Coronary artery (tissue), 2 donors: ENCODE measurements around the gene OR8B4.
"Not testable (repeated sequence)": the region's sequence is repeated elsewhere in the genome, so short reads cannot be mapped to it uniquely, and the experiment has no call there.

Experiments
- DNase-seq: peaks from one replicate; pipeline ENCODE4 v3.0.0-alpha.2; 2017; ENCODE audit warnings: low spot score
- H3K27ac ChIP-seq, 2 donors: fragments of 200-600 bp; sonication (generic); one replicate each; pipeline ENCODE4 v1.5.1; 2016 to 2019
- H3K4me3 ChIP-seq: fragments of 200-600 bp; sonication (generic); 2 replicates; pipeline ENCODE4 v1.5.1; 2016; ENCODE audit warnings: mild to moderate bottlenecking, moderate library complexity
- CTCF ChIP-seq: fragments of 200-600 bp; sonication (generic); IDR thresholded peaks from one replicate; pipeline ENCODE4 v1.5.1; 2019; ENCODE audit warnings: antibody characterized with exemption

OR8B4 gene

GRCh38 chr11:124415356-124415923, 9.2 kb downstream of the OR8B4 start:
- Histone ChIP-seq H3K4me3 (no peak overlapping the region), H3K27ac (no peak overlapping the region)
- no peak for TF ChIP-seq CTCF
- no peak for DNase-seq

GRCh38 chr11:124409906-124410305, 14.8 kb downstream of the OR8B4 start:
- TF ChIP-seq CTCF, result no peak
- no peak for DNase-seq
- H3K4me3 ChIP-seq, result no peak overlapping the region
- H3K27ac ChIP-seq, result no peak overlapping the region

GRCh38 chr11:124405581-124405980, 19.1 kb downstream of the OR8B4 start:
- Histone ChIP-seq H3K4me3 (no peak overlapping the region), H3K27ac (no peak overlapping the region)
- no peak for TF ChIP-seq CTCF
- DNase-seq, result no peak

GRCh38 chr11:124403186-124403585, 21.5 kb downstream of the OR8B4 start:
- not testable (repeated sequence) for H3K4me3 ChIP-seq

GRCh38 chr11:124402326-124402922, 22.2 kb downstream of the OR8B4 start:
- Histone ChIP-seq H3K4me3 (no peak overlapping the region), H3K27ac (no peak overlapping the region)
- TF ChIP-seq CTCF, result peak; percentile 13
- DNase-seq, result no peak

More at GRCh38 chr11:124403186-124403585, 21.5 kb downstream of the OR8B4 start:
- not testable (repeated sequence) for H3K27ac ChIP-seq, DNase-seq

GRCh38 chr11:124398924-124399323, 25.7 kb downstream of the OR8B4 start, which contains the start of gene OR8B3:
OR8B3 (minus strand) TSS chr11:124399024; CDS start chr11:124397351, 1,673 bp downstream.
- TF ChIP-seq CTCF, result no peak
- no peak within 1 kb of the TSS for H3K4me3 ChIP-seq
- H3K27ac ChIP-seq, result no peak within 1 kb of the TSS
- no peak for DNase-seq

- not testable (repeated sequence) for H3K4me3 ChIP-seq, DNase-seq, H3K27ac ChIP-seq
These were observed 27.8 kb downstream of the OR8B4 start for GRCh38 chr11:124396847-124397246.

GRCh38 chr11:124394408-124394807, 30.3 kb downstream of the OR8B4 start:
- TF ChIP-seq CTCF, result no peak
- no peak for DNase-seq
- H3K27ac ChIP-seq, result no peak overlapping the region
- no peak overlapping the region for H3K4me3 ChIP-seq
